Stimulated activated CD8-positive, alpha-beta memory T cell treated with anti-CD3 and anti-CD28 coated beads, Interleukin-15, amount 100 ng/mL, for 24 hours (primary cell): ENCODE measurements around the gene SMIM14.

Experiments used
- DNase-seq: peaks from one replicate; pipeline ENCODE4 v3.0.0-alpha.2; 2020; ENCODE audit warnings: low read depth

Gene SMIM14

GRCh38 chr4:39497909-39498726 is 140.5 kb downstream of the SMIM14 start:
- DNase-seq: no peak
